ENCODE data around the gene WASF1.
"Not testable (repeated sequence)": the region's sequence is repeated elsewhere in the genome, so short reads cannot be mapped to it uniquely, and the experiment has no call there.

WASF1 gene

DNA sequence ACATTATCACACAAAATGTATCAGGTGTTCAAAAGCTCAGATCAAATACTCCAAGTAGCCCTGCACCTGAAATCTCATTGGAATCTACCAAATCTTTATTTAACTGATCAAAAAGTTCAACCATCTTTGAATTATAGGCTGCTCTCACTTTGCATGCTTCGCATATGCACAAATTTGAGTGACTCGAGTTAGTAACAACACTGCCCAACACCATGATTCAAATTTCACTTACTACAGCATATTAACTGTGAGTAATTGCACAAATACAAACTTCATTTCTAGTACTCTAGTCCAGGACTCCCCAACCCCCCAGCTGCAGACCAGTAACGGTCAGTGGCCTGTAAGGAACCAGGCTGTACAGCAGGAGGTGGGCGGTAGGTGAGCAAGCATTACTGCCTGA lies 51.1 kb downstream of the WASF1 start:
- Mint-ChIP-seq H3K36me3 (no peaks in the 10 kb centered on the region), H3K27me3 (no peaks in the 10 kb centered on the region), H3K9me3 (ENCODE audit: low read depth) (peaks cover 3% of the 10 kb centered on the region), H3K4me3 (no peak overlapping the region), H3K27ac (no peak overlapping the region), H3K4me1 (ENCODE audit: low read depth) (no peaks in the 10 kb centered on the region)

DNA sequence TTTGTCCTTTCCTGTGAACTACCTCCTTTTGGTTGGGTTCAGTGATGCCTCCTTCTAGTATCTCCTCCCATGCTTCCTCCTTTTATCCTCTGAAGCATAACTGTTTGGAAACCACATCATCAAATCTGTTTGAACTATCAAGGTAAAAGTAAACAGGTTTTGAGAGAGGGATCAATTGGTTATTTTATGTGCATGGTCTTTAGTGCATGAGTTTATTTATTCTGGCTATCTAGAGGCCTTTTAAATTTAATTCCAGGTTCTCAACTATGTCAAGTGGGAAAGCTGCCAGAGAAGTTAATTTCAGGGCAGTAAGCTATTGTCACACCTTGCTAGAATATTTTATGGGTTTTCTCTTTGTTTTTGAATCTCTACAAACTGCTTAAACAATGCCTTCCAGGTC lies 54.1 kb downstream of the WASF1 start:
- Mint-ChIP-seq H3K9me3 (ENCODE audit: low read depth) (no peaks in the 10 kb centered on the region), H3K27ac (no peak overlapping the region), H3K27me3 (no peaks in the 10 kb centered on the region), H3K36me3 (no peaks in the 10 kb centered on the region), H3K4me1 (ENCODE audit: low read depth) (no peaks in the 10 kb centered on the region), H3K4me3 (no peak overlapping the region)

DNA sequence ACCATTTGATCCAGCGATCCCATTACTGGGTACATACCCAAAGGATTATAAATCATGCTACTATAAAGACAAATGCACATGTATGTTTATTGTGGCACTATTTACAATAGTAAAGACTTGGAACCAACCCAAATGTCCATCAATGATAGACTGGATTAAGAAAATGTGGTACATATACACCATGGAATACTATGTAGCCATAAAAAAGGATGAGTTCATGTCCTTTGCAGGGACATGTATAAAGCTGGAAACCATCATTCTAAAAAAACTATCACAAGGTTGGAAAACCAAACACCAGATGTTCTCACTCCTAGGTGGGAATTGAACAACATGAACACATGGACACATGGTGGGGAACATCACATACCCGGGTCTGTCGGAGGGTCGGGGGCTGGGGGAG lies 57.8 kb downstream of the WASF1 start:
- not testable (repeated sequence) for H3K4me3 Mint-ChIP-seq; H3K27me3 Mint-ChIP-seq; H3K36me3 Mint-ChIP-seq; H3K27ac Mint-ChIP-seq; H3K4me1 Mint-ChIP-seq (ENCODE audit: low read depth); H3K9me3 Mint-ChIP-seq (ENCODE audit: low read depth)

DNA sequence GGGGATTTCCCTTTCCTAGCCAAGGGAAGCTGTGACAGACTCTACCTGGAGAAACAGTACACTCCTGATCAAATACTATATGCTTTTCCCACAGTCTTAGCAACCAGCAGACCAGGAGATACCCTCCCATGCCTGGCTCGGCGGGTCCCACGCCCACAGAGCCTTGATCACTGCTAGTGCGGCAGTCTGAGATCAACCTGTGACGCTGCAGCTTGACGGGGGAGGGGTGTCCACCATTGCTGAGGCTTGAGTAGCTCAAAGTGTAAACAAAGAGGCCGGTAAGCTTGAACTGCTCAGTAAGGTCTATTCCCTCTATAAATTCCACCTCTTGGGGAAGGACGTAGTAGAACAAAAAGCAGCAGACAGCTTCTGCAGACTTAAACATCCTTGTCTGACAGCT lies 63.2 kb downstream of the WASF1 start:
- H3K9me3 Mint-ChIP-seq (ENCODE audit: low read depth), result peaks cover 5% of the 10 kb centered on the region
- no peaks in the 10 kb centered on the region for H3K27me3 Mint-ChIP-seq
- H3K36me3 Mint-ChIP-seq, result peaks cover 10% of the 10 kb centered on the region
- no peak overlapping the region for H3K4me3 Mint-ChIP-seq
- no peaks in the 10 kb centered on the region for H3K4me1 Mint-ChIP-seq (ENCODE audit: low read depth)
- H3K27ac Mint-ChIP-seq, result no peak overlapping the region

DNA sequence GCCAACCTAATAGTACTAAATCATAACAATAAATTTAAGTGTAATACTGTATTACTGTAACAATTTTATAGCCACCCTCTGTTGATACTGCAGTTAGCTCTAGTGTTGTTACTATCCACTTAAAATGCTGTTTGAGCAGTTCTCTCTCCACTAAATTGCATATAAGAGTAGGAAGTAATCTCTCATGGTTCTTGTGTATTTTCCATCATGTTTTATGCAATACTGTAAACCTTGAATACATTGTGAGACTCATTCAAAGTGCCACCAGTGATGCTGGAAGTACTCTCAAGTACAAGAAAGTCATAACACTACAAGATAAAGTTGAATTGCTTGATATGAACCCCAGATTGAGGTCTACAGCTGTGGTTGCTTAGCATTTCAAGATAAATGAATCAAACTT lies 65.5 kb downstream of the WASF1 start:
- H3K27ac Mint-ChIP-seq, result no peak overlapping the region
- H3K4me1 Mint-ChIP-seq (ENCODE audit: low read depth), result no peaks in the 10 kb centered on the region
- peaks cover 5% of the 10 kb centered on the region for H3K9me3 Mint-ChIP-seq (ENCODE audit: low read depth)
- peaks cover 10% of the 10 kb centered on the region for H3K36me3 Mint-ChIP-seq
- no peaks in the 10 kb centered on the region for H3K27me3 Mint-ChIP-seq
- no peak overlapping the region for H3K4me3 Mint-ChIP-seq

DNA sequence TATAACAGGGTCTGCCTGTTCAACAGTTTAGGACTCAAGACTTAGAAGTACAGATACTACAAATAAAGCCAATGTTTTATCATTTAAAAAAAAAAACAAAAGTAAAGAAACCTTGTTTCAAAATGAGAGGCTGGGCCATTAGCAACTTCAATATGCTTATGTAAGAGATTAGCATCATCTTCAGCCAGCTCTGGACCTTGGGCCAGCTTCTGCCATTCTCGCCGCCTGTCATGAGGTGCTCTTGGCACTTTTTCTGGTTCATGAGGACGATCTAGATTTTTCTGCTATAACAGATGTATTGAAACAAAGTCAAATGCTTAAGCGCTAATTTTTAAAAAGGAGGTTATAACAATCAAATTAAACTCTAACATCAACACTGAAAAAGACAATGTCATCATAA lies 74.2 kb downstream of the WASF1 start:
- Mint-ChIP-seq H3K4me1 (ENCODE audit: low read depth) (no peaks in the 10 kb centered on the region), H3K4me3 (no peak overlapping the region), H3K9me3 (ENCODE audit: low read depth) (no peaks in the 10 kb centered on the region), H3K27ac (no peak overlapping the region), H3K36me3 (no peaks in the 10 kb centered on the region), H3K27me3 (no peaks in the 10 kb centered on the region)

DNA sequence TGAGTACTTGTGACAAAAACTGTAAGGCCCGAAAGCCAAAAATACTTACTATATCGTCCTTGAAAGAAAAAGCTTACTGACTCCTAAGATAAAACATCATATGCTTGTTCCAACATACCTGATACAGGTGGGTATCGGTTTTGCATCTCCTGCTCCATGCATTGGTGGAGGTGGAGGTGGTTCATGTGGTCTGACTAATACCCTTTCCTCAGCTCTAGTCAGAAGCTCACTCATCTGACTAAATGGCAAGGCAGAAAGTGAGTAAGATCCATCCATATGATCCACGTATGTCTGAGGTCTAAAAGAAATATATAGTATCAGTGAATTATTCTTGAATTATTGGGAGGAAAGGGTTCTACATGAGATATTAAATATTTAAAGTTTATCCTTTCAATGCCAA lies 76.2 kb downstream of the WASF1 start:
- no peak overlapping the region for H3K4me3 Mint-ChIP-seq
- no peaks in the 10 kb centered on the region for H3K36me3 Mint-ChIP-seq
- no peaks in the 10 kb centered on the region for H3K9me3 Mint-ChIP-seq (ENCODE audit: low read depth)
- no peaks in the 10 kb centered on the region for H3K4me1 Mint-ChIP-seq (ENCODE audit: low read depth)
- H3K27me3 Mint-ChIP-seq, result no peaks in the 10 kb centered on the region
- H3K27ac Mint-ChIP-seq, result no peak overlapping the region

DNA sequence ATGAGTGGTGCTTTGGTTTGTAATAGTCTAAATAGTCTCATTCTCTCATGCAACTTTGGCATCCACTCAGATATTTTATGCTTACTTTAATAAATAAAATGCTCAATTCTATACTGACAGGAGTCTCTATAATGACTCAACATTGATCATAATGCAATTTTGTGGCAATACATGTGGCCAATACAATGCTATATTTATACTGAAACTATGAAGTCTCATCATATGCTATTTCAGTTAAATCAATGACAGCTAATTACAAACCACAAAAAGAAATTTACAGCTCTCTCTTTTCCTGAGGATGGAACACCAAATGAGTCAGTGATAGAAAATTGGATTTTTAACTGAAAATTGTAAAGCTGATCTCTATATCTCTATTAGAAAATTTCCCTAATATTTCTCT lies 77.1 kb downstream of the WASF1 start:
- no peak overlapping the region for H3K4me3 Mint-ChIP-seq
- H3K4me1 Mint-ChIP-seq (ENCODE audit: low read depth), result no peaks in the 10 kb centered on the region
- no peak overlapping the region for H3K27ac Mint-ChIP-seq
- H3K27me3 Mint-ChIP-seq, result no peaks in the 10 kb centered on the region
- no peaks in the 10 kb centered on the region for H3K36me3 Mint-ChIP-seq
- no peaks in the 10 kb centered on the region for H3K9me3 Mint-ChIP-seq (ENCODE audit: low read depth)

DNA sequence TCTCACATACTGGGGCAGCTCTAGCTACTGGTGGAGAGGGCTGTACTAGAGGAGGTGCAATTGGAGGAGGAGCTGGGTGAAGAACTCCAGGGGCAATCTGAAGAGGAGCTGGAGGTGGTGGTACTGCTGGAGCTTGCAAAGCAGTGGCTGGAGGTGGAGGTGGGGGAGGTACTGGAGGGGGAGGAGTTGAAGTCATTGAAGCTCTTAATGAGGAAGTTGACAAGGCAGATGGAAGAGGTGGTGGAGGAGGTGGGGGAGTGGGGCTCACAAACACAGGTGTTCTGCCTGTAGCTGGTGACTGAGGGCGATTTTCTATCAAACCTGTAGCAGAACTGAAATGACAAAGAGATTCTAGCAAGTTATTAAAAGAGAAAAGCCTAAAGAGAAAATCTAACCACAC lies 77.6 kb downstream of the WASF1 start:
- H3K27me3 Mint-ChIP-seq, result no peaks in the 10 kb centered on the region
- no peak overlapping the region for H3K4me3 Mint-ChIP-seq
- no peak overlapping the region for H3K27ac Mint-ChIP-seq
- no peaks in the 10 kb centered on the region for H3K36me3 Mint-ChIP-seq
- H3K9me3 Mint-ChIP-seq (ENCODE audit: low read depth), result no peaks in the 10 kb centered on the region
- H3K4me1 Mint-ChIP-seq (ENCODE audit: low read depth), result no peaks in the 10 kb centered on the region

DNA sequence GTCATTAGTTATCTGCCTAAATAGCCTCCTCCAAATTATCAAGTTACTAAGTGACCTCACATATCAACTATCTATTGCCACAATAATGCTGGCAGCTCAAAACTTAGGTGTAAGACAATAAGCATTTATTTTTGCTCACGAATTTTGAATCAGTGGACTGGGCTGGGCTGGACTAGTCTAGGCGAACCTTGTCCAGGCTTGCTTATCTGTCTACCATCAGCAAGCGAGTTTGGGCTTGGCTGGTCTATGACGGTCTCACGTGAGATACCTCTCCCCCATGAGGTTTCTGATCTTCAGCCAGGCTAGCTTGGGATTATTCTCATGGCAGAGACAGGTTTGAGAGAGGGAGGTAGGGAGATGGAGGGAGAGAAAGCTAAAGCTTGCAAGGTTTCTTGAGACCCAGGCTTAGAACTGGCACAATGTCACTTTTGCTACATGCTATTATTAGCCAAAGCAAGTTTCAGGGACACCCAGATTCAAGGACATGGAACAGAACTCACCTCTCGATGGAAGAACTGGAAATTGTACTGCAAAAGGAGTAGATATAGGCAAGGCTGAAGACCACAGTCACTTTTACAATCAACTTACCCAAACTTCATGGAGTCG lies 80.9 kb downstream of the WASF1 start:
- Mint-ChIP-seq H3K36me3 (no peaks in the 10 kb centered on the region), H3K9me3 (ENCODE audit: low read depth) (no peaks in the 10 kb centered on the region), H3K27me3 (no peaks in the 10 kb centered on the region), H3K4me3 (no peak overlapping the region), H3K4me1 (ENCODE audit: low read depth) (no peaks in the 10 kb centered on the region), H3K27ac (no peak overlapping the region)

DNA sequence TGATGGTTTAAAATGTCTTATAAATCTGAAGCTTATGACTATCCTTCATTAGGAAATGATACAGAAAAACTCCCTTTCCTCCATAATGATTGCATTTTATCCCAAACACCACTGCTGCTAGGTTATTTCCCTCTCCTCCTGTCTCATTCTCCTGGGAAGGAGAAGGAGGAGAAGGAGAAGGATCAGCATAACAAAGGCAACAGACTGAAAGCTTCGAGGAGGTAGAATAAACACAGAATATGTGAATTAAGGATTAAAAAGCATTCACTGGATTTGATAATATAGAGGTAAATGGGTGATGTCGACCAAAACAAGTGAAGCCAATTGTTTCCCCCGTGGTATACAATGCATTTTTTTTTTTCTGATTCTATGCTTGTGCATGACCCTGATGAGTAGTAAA lies 82.0 kb downstream of the WASF1 start:
- H3K27ac Mint-ChIP-seq, result no peak overlapping the region
- H3K9me3 Mint-ChIP-seq (ENCODE audit: low read depth), result no peaks in the 10 kb centered on the region
- no peaks in the 10 kb centered on the region for H3K36me3 Mint-ChIP-seq
- no peaks in the 10 kb centered on the region for H3K4me1 Mint-ChIP-seq (ENCODE audit: low read depth)
- no peak overlapping the region for H3K4me3 Mint-ChIP-seq
- no peaks in the 10 kb centered on the region for H3K27me3 Mint-ChIP-seq

DNA sequence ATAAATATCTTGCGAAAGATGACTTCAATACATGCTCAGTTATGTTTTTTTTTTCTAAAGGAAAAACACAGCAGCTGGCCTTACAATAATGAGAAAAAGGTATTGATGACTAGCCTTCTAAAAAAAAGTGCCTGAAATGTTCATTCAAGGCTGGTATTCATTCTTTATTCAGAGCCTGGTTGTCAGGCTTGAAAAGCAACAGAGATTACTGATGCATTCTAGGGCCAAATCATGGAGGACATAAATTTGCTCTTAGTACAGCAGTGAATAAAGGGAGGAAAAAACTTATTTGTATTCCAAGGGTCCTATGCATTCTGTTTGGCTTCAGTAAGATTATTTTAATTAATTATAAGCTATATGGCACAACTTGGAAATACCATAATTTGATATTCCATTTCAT lies 83.5 kb downstream of the WASF1 start:
- H3K4me1 Mint-ChIP-seq (ENCODE audit: low read depth), result no peaks in the 10 kb centered on the region
- H3K27ac Mint-ChIP-seq, result no peak overlapping the region
- no peaks in the 10 kb centered on the region for H3K27me3 Mint-ChIP-seq
- no peaks in the 10 kb centered on the region for H3K36me3 Mint-ChIP-seq
- H3K9me3 Mint-ChIP-seq (ENCODE audit: low read depth), result no peaks in the 10 kb centered on the region
- H3K4me3 Mint-ChIP-seq, result no peak overlapping the region

DNA sequence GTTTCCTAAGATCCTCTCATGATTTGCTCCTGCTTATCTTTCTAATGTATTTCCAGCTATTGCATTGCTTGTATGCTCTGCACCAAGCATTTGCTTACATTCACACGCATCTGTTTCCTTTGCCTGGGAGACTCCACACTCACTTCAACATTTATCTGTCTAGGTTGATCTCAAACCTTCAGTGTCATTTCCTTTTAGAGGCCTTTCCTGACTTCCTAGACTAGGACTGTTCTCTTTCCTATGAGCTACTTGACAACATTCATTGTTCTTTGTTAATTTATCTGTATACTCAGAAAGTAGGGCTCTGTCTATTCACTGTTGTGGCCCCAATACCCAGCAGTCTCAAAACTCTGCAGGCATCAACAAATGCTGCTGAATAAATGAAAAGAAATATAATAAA lies 84.4 kb downstream of the WASF1 start:
- H3K9me3 Mint-ChIP-seq (ENCODE audit: low read depth), result no peaks in the 10 kb centered on the region
- no peaks in the 10 kb centered on the region for H3K4me1 Mint-ChIP-seq (ENCODE audit: low read depth)
- H3K4me3 Mint-ChIP-seq, result no peak overlapping the region
- no peak overlapping the region for H3K27ac Mint-ChIP-seq
- H3K36me3 Mint-ChIP-seq, result no peaks in the 10 kb centered on the region
- no peaks in the 10 kb centered on the region for H3K27me3 Mint-ChIP-seq

DNA sequence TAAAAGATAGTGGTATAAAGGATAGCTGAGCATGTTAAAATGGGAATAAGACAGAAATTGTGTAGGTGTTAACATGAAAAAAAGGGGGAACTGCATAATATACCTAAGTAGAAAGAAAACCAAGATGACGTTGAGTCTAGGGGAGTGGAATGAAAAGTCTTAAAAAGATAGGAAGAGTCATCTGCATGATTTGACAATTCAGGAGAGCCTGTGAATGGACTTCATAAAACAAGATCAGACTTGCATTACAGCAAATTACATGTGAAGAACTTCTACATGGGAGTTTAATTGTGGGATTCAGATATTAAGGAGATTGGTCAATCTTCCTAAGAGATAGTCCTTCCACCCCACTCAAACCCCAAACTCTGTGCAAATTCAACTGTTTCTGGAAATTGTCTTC lies 85.5 kb downstream of the WASF1 start:
- no peaks in the 10 kb centered on the region for H3K9me3 Mint-ChIP-seq (ENCODE audit: low read depth)
- H3K4me3 Mint-ChIP-seq, result no peak overlapping the region
- no peaks in the 10 kb centered on the region for H3K27me3 Mint-ChIP-seq
- no peak overlapping the region for H3K27ac Mint-ChIP-seq
- H3K4me1 Mint-ChIP-seq (ENCODE audit: low read depth), result no peaks in the 10 kb centered on the region
- no peaks in the 10 kb centered on the region for H3K36me3 Mint-ChIP-seq

DNA sequence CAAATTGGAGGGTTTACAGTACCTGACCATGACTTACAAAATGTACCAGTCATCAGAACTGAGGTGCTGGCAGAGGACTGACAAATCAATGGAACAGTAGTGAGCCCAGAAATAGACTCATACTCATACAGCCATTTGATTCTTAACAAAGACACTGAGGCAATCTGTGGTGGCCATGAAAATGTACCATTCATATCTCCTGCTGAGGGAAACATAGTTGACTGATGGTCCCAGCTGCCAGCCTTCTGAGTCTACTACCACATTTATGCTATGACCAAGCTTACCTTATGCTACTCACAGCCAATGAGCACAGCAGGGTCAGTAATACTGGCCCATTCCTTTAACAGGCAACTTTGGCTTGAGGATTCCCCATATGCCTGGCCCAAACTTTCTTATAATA lies 88.6 kb downstream of the WASF1 start:
- Mint-ChIP-seq H3K27me3 (no peaks in the 10 kb centered on the region), H3K27ac (no peak overlapping the region), H3K4me3 (no peak overlapping the region), H3K4me1 (ENCODE audit: low read depth) (no peaks in the 10 kb centered on the region), H3K9me3 (ENCODE audit: low read depth) (no peaks in the 10 kb centered on the region), H3K36me3 (no peaks in the 10 kb centered on the region)

DNA sequence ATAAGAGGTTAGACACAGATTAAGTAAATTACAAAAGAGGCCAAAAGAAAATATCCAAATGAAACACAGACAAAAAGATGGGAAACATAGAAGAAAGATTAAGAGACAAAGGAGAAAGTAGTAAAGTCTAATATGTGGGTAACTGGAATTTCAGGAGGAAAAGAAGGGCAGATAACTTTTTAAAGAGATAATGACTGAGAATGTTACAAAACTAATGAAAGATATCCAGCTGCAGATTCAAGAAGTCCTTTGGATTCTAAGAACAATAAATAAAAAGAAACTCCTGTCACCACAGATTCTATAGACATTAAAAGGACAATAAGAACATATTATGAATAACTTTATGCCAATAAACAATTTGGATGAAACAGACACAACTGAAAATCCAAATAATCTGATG lies 90.1 kb downstream of the WASF1 start:
- no peak overlapping the region for H3K4me3 Mint-ChIP-seq
- no peaks in the 10 kb centered on the region for H3K9me3 Mint-ChIP-seq (ENCODE audit: low read depth)
- H3K27me3 Mint-ChIP-seq, result no peaks in the 10 kb centered on the region
- no peak overlapping the region for H3K27ac Mint-ChIP-seq
- no peaks in the 10 kb centered on the region for H3K4me1 Mint-ChIP-seq (ENCODE audit: low read depth)
- no peaks in the 10 kb centered on the region for H3K36me3 Mint-ChIP-seq

DNA sequence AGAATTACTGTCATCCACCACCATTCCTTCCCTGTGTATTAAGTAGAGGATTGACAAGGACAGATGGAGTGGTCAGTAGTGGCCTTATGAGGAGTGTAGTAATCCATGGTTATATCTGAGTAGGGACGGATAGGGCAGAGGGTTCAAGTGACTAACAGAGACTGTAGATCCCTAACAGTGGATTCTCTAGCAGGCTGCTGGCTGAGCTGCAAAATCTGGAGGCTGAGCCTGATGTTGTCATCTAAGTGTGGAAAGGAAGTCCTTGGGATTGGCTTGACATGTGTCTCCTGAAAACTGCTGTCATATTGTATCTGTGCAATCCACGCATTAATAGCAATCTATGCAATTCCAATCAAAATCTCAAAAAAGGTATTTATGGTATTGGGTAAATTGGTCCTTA lies 94.2 kb downstream of the WASF1 start:
- Mint-ChIP-seq H3K9me3 (ENCODE audit: low read depth) (no peaks in the 10 kb centered on the region), H3K27me3 (peaks cover 3% of the 10 kb centered on the region)

More for the DNA sequence above, 94.2 kb downstream of the WASF1 start:
- Mint-ChIP-seq H3K27ac (no peak overlapping the region), H3K4me3 (no peak overlapping the region), H3K4me1 (ENCODE audit: low read depth) (no peaks in the 10 kb centered on the region), H3K36me3 (no peaks in the 10 kb centered on the region)

Measured in activated naive CD8-positive, alpha-beta T cell (primary cell).